ENCODE measurements around the gene SPAG6. TPM values are rescaled to one million over a fixed set of nuclear protein-coding genes. Genes with fewer than 3 reads are reported as not detected.
A peak's percentile ranks its signal among the peaks of the same experiment; 100 is the strongest.

Gene SPAG6
- polyA plus RNA-seq, 4 donors, result 0.04 to 0.27 (median 0.06) TPM; not detected in 1

DNA sequence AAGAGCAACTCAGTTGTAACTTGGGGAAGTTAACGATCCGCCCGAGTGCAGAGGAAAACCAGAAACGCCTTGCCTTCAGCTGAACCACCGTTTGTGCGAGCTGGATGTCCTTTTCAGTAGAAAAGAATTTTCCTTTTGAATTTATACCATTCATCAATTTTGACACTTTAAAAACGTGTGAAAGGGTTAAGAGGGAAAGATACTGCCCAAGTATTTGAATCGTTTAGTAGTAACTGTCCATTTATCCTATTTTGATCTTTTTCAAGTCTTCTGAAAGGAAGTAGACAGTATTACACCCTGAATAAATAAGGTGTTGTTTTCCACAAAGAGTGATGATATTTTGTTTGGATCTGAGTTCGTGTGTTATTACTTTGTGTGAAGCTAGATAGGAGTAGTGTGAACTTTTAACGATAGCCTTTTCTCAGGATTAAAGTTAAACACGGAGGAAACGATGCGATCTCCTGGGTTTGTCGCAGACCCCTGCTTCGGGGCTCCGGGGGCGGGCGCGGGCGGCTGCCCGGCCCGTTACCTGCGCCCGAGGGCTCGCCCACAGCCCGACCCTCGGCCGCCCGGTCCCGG is 25.2 kb upstream of the SPAG6 start:
- Histone ChIP-seq H3K36me3 (ENCODE audit: control insufficient read depth in 3 of 3, insufficient read depth in 2 of 3, low read depth in 1 of 3, low read length in 3 of 3) (no peaks in the 10 kb centered on the region), H3K4me1 (ENCODE audit: control insufficient read depth in 3 of 3, insufficient read depth in 2 of 3, low read depth in 1 of 3, low read length in 2 of 3) (peaks cover 2 to 21% (median 2%) of the 10 kb centered on the region in 3 donors), H3K27me3 (ENCODE audit: control insufficient read depth in 3 of 3, insufficient read depth in 3 of 3, low read length in 3 of 3) (peaks cover 0 to 19% (median 0%) of the 10 kb centered on the region in 3 donors), H3K9me3 (ENCODE audit: control insufficient read depth in 2 of 2, insufficient read depth in 1 of 2, low read depth in 1 of 2, low read length in 1 of 2) (no peaks in the 10 kb centered on the region), H3K4me3 (ENCODE audit: low read depth in 1 of 3, low read length in 3 of 3) (peak overlapping the region; percentile 41 to 96 (median 93)), H3K27ac (ENCODE audit: low read depth in 1 of 3, low read length in 2 of 3) (peak overlapping the region in 2 of 3 donors; percentile 40 to 74)
- WGBS, 3 donors, result 5 to 9% (median 7%) methylated on average over 24 to 30 of the region's 30 CpGs
- DNase-seq, result peak in 1 of 2 donors; percentile 51
- FAIRE-seq, result no peak

DNA sequence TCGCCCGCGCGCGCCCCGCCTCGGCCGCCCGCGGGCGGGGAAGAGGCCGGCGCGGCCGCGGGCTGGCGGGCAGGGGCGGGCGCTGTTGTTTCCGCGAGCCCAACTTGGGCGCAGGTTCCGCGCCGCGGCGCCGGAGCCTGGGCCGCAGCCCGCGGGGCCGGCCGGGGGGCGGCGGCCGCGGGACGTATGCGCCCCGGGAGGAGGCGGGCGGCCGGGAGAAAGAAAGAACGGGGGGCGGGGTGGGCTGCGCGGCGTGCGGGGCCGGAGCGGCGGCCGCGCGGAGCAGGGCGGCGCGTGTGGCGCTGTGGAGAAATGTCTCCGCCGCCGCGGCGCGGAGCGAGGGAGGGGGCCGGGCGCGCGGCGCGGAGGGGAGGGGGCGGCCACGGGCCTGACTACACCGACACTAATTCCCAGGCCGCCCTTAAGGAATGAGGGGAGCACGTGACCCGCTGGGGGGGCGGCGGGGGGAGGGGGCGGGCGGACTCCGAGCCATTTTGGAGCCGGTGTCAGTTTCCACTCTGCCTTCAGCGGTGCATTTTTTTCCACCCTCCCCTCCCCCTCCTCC is 24.6 kb upstream of the SPAG6 start, which contains the start of gene BMI1:
TSS of gene BMI1 (plus strand) at position 509 of the 565 bp plus-strand sequence. CDS start 5,351 bp downstream, outside the sequence.
- FAIRE-seq (no peak), DNase-seq (peak; percentile 61 to 79)
- Histone ChIP-seq H3K4me3 (ENCODE audit: low read depth in 1 of 3, low read length in 3 of 3) (peak within 1 kb of the TSS; percentile 77 to 96 (median 93)), H3K36me3 (ENCODE audit: control insufficient read depth in 3 of 3, insufficient read depth in 2 of 3, low read depth in 1 of 3, low read length in 3 of 3) (no peaks in the 10 kb centered on the region), H3K4me1 (ENCODE audit: control insufficient read depth in 3 of 3, insufficient read depth in 2 of 3, low read depth in 1 of 3, low read length in 2 of 3) (peaks cover 2 to 21% (median 2%) of the 10 kb centered on the region in 3 donors), H3K27me3 (ENCODE audit: control insufficient read depth in 3 of 3, insufficient read depth in 3 of 3, low read length in 3 of 3) (peaks cover 0 to 19% (median 0%) of the 10 kb centered on the region in 3 donors), H3K27ac (ENCODE audit: low read depth in 1 of 3, low read length in 2 of 3) (peak within 1 kb of the TSS; percentile 79 to 97 (median 84)), H3K9me3 (ENCODE audit: control insufficient read depth in 2 of 2, insufficient read depth in 1 of 2, low read depth in 1 of 2, low read length in 1 of 2) (no peaks in the 10 kb centered on the region)
- WGBS, 3 donors, result 0 to 1% (median 0%) methylated on average over 30 to 85 of the region's 85 CpGs

DNA sequence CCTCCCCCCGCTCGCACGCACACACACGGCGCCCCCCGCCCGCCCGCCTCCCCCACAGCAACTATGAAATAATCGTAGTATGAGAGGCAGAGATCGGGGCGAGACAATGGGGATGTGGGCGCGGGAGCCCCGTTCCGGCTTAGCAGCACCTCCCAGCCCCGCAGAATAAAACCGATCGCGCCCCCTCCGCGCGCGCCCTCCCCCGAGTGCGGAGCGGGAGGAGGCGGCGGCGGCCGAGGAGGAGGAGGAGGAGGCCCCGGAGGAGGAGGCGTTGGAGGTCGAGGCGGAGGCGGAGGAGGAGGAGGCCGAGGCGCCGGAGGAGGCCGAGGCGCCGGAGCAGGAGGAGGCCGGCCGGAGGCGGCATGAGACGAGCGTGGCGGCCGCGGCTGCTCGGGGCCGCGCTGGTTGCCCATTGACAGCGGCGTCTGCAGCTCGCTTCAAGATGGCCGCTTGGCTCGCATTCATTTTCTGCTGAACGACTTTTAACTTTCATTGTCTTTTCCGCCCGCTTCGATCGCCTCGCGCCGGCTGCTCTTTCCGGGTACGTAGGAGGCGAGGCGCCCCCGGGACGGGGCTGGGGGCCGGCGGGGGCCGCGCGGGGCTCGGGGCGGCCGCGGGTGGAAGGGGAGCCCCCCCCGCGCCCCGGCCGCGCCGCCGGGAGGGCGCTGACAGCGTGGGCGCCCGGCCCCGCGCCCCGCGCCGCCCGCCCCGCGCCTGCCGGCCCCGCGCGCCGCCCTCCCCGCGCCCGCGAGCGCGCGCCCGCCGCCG is 24.0 kb upstream of the SPAG6 start:
- WGBS, 3 donors, result 0 to 1% (median 1%) methylated on average over 50 to 112 of the region's 114 CpGs
- H3K9me3 ChIP-seq (ENCODE audit: control insufficient read depth in 2 of 2, insufficient read depth in 1 of 2, low read depth in 1 of 2, low read length in 1 of 2), result no peaks in the 10 kb centered on the region
- FAIRE-seq, result no peak
- peak; percentile 58 to 88 for DNase-seq
- H3K4me1 ChIP-seq (ENCODE audit: control insufficient read depth in 3 of 3, insufficient read depth in 2 of 3, low read depth in 1 of 3, low read length in 2 of 3), result peaks cover 2 to 21% (median 2%) of the 10 kb centered on the region in 3 donors
- peaks cover 0 to 19% (median 0%) of the 10 kb centered on the region in 3 donors for H3K27me3 ChIP-seq (ENCODE audit: control insufficient read depth in 3 of 3, insufficient read depth in 3 of 3, low read length in 3 of 3)
- no peaks in the 10 kb centered on the region for H3K36me3 ChIP-seq (ENCODE audit: control insufficient read depth in 3 of 3, insufficient read depth in 2 of 3, low read depth in 1 of 3, low read length in 3 of 3)
- peak overlapping the region; percentile 79 to 97 (median 84) for H3K27ac ChIP-seq (ENCODE audit: low read depth in 1 of 3, low read length in 2 of 3)
- H3K4me3 ChIP-seq (ENCODE audit: low read depth in 1 of 3, low read length in 3 of 3), result peak overlapping the region; percentile 77 to 96 (median 93)

DNA sequence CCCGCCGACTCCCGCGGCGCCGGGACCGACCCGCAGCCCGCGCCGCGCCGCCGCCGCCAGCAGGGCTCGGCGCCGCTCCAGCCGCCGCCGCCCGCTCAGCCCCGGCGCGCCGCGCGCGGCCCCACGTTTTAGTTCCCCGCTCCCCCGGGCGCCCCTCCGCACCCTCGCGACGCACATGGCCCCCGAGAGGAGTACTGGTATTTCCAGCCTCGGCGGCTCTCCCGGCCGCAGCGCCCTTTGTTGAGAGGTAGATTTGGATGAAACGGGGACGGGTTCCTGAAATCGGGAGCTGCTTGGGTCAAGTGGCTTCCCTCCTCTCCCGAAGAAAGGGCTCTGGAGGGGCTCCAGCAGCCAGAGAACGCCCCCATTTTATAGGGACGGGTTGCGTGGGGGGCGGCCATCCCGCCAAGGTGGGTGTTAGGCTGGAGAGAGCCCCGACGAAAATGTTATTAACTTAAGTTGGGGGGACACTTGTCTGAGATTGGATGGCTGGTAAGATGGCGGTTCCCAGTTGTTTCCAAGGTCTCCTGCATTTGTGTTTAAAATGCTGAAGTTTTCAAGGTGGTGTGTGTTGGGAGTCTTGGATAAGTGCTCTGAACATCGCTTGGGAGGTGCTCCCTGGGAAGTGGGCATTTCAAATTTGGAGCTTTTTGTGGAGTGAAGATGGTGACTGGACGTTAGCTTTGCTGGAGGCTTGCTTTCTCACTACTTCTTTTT is 23.2 kb upstream of the SPAG6 start:
- no peak for FAIRE-seq
- H3K4me3 ChIP-seq (ENCODE audit: low read depth in 1 of 3, low read length in 3 of 3), result peak overlapping the region; percentile 59 to 96 (median 93)
- no peaks in the 10 kb centered on the region for H3K9me3 ChIP-seq (ENCODE audit: control insufficient read depth in 2 of 2, insufficient read depth in 1 of 2, low read depth in 1 of 2, low read length in 1 of 2)
- peaks cover 2 to 21% (median 2%) of the 10 kb centered on the region in 3 donors for H3K4me1 ChIP-seq (ENCODE audit: control insufficient read depth in 3 of 3, insufficient read depth in 2 of 3, low read depth in 1 of 3, low read length in 2 of 3)
- WGBS, 3 donors, result 2 to 3% (median 2%) methylated on average over 26 to 57 of the region's 57 CpGs
- H3K27me3 ChIP-seq (ENCODE audit: control insufficient read depth in 3 of 3, insufficient read depth in 3 of 3, low read length in 3 of 3), result peaks cover 0 to 19% (median 0%) of the 10 kb centered on the region in 3 donors
- peak overlapping the region in 1 of 3 donors; percentile 21 for H3K27ac ChIP-seq (ENCODE audit: low read depth in 1 of 3, low read length in 2 of 3)
- peak in 1 of 2 donors; percentile 67 for DNase-seq
- no peaks in the 10 kb centered on the region for H3K36me3 ChIP-seq (ENCODE audit: control insufficient read depth in 3 of 3, insufficient read depth in 2 of 3, low read depth in 1 of 3, low read length in 3 of 3)

DNA sequence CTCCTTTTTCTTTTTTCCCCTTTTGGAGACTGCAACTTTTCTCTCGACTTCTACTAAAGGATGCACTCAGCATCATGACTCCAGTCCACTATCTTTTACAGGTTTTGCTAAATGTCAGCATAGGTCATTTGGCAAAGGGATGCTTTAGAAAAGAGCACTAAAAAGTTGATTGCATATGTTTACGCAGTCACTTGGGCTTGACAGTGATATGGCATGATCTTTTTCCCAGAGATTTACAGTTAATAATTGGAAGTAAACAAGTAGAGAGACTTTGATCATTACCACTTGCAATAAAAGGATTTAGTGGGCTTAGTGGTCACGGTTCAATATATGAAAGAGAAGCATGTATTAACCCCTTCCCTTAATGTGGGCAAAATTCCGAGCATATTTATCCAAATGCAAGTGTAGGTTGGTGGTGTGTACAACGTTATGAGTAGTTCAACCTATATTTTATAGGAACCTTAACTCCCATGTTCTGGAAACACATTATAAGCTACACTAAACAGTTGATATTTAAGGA is 22.6 kb upstream of the SPAG6 start:
- H3K27ac ChIP-seq (ENCODE audit: low read depth in 1 of 3, low read length in 2 of 3), result no peak overlapping the region
- no peaks in the 10 kb centered on the region for H3K9me3 ChIP-seq (ENCODE audit: control insufficient read depth in 2 of 2, insufficient read depth in 1 of 2, low read depth in 1 of 2, low read length in 1 of 2)
- no peaks in the 10 kb centered on the region for H3K36me3 ChIP-seq (ENCODE audit: control insufficient read depth in 3 of 3, insufficient read depth in 2 of 3, low read depth in 1 of 3, low read length in 3 of 3)
- no peak for DNase-seq
- WGBS, 3 donors, result 20 to 61% (median 41%) methylated on average over 5 of the region's 5 CpGs
- peaks cover 2 to 20% (median 2%) of the 10 kb centered on the region in 3 donors for H3K4me1 ChIP-seq (ENCODE audit: control insufficient read depth in 3 of 3, insufficient read depth in 2 of 3, low read depth in 1 of 3, low read length in 2 of 3)
- H3K27me3 ChIP-seq (ENCODE audit: control insufficient read depth in 3 of 3, insufficient read depth in 3 of 3, low read length in 3 of 3), result peaks cover 0 to 19% (median 0%) of the 10 kb centered on the region in 3 donors
- peak overlapping the region in 2 of 3 donors; percentile 59 to 93 for H3K4me3 ChIP-seq (ENCODE audit: low read depth in 1 of 3, low read length in 3 of 3)
- FAIRE-seq, result no peak

DNA sequence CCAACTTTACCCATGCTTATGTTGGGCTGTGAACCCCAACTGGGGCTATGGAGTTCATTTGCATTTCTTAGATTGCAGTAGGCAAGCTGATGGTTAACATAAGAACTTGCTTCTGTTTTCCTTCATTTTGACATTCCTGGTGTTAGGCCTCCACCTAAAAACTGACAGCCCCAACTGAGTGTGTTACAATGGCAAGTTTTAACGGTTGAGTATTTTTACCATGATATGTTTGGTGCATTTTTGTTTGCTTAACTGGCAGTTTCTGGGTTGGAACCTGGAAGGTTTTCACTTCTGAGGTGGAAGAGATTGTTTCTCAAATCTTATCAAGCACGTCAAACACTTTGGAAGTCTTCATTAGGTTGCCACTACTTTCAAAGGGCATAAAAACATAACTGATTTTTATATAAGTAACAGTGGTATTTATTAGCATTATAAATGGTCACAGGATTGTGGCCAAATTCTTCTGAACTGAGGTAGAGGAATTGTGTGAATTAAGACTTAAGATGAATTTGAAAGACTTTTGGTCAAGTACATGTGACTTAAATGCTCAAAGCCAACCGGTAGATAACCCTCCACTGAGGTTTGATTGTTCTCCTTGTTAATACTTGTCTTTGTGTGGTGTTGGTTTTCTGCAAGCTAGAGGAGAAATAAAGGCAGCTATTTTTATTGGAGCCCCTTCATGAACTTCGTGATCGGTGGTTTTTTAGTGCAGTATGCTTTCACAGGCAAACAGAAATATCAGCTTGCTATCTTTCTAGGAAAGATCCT is 21.6 kb upstream of the SPAG6 start:
- H3K9me3 ChIP-seq (ENCODE audit: control insufficient read depth in 2 of 2, insufficient read depth in 1 of 2, low read depth in 1 of 2, low read length in 1 of 2), result no peaks in the 10 kb centered on the region
- H3K4me3 ChIP-seq (ENCODE audit: low read depth in 1 of 3, low read length in 3 of 3), result no peak overlapping the region
- no peak for FAIRE-seq
- WGBS, 3 donors, result 54 to 83% (median 64%) methylated on average over 5 of the region's 5 CpGs
- peaks cover 0 to 19% (median 0%) of the 10 kb centered on the region in 3 donors for H3K27me3 ChIP-seq (ENCODE audit: control insufficient read depth in 3 of 3, insufficient read depth in 3 of 3, low read length in 3 of 3)
- H3K27ac ChIP-seq (ENCODE audit: low read depth in 1 of 3, low read length in 2 of 3), result no peak overlapping the region
- H3K36me3 ChIP-seq (ENCODE audit: control insufficient read depth in 3 of 3, insufficient read depth in 2 of 3, low read depth in 1 of 3, low read length in 3 of 3), result no peaks in the 10 kb centered on the region
- no peak for DNase-seq
- peaks cover 2 to 17% (median 2%) of the 10 kb centered on the region in 3 donors for H3K4me1 ChIP-seq (ENCODE audit: control insufficient read depth in 3 of 3, insufficient read depth in 2 of 3, low read depth in 1 of 3, low read length in 2 of 3)

DNA sequence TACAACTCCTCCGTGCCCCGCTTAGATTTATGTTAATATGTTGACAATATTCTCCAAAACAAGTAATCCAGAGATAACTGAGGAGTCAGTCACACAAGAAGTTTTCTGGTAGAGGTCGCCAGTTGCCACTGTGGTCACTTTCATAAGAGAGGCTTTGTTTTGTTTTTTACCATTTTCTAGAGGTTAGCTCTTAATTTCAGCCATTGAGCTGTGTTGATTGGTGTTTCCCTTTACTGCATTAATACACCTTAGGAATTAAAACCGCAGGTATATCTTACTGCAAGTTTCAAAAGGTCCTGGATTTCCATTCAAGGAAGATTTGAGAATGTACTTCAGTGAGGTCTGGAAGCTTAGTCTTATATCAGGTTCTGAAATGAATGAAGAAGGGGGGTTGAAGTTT is 20.9 kb upstream of the SPAG6 start:
- peaks cover 2 to 17% (median 2%) of the 10 kb centered on the region in 3 donors for H3K4me1 ChIP-seq (ENCODE audit: control insufficient read depth in 3 of 3, insufficient read depth in 2 of 3, low read depth in 1 of 3, low read length in 2 of 3)
- peaks cover 0 to 19% (median 0%) of the 10 kb centered on the region in 3 donors for H3K27me3 ChIP-seq (ENCODE audit: control insufficient read depth in 3 of 3, insufficient read depth in 3 of 3, low read length in 3 of 3)
- WGBS, 3 donors, result 42 to 61% (median 53%) methylated on average over 4 of the region's 4 CpGs
- H3K9me3 ChIP-seq (ENCODE audit: control insufficient read depth in 2 of 2, insufficient read depth in 1 of 2, low read depth in 1 of 2, low read length in 1 of 2), result no peaks in the 10 kb centered on the region
- peaks cover 0 to 3% (median 0%) of the 10 kb centered on the region in 3 donors for H3K36me3 ChIP-seq (ENCODE audit: control insufficient read depth in 3 of 3, insufficient read depth in 2 of 3, low read depth in 1 of 3, low read length in 3 of 3)
- peak in 1 of 2 donors; percentile 21 for DNase-seq
- H3K27ac ChIP-seq (ENCODE audit: low read depth in 1 of 3, low read length in 2 of 3), result no peak overlapping the region
- FAIRE-seq, result no peak
- H3K4me3 ChIP-seq (ENCODE audit: low read depth in 1 of 3, low read length in 3 of 3), result peak overlapping the region in 1 of 3 donors; percentile 78

Measured in small intestine (tissue), 7 donors.